ENCODE measurements around the gene TMEM82. TPM values are rescaled to one million over a fixed set of nuclear protein-coding genes. Genes with fewer than 3 reads are reported as not detected.

Gene TMEM82
- total RNA-seq (2021) (not detected in 2 replicates), Bru-seq, nascent RNA (not detected), BruChase-seq, experiment 1, labeled RNA remaining after a 2-hour chase (not detected), BruChase-seq, experiment 2, labeled RNA remaining after a 6-hour chase (percentile 11 among the genes with signal in this experiment)
- long read RNA-seq = 0 reads

DNA sequence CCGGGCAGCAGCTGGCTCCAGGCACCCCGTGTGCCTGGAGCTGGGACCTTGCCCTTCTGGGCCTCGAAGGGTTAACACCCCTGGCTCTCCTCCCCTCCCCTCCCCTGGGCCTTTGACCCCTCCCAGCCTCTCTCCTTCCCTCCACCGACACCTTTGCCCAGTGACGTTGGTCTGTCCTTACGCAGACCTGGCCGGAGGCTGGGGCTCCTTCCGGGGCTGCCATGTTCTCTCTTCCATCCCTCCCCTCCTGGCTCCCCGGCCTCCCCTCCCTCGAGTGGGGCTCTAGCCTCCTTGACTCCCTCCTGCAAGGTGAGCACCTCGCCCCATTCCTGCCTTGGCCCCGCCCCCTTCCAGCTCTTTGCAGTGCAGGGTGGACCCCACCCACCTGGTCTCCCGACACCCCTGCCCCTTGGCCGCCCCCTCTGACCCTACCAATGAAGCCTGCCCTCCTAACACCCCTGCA lies at the start of gene TMEM82:
Gene TMEM82 (plus strand): TSS at position 161 of the 463 bp plus-strand sequence. CDS start 61 bp downstream, at position 222.
- intact Hi-C loops (cut with micrococcal nuclease; ENCODE audit: unreplicated experiment) = loop anchor here (5.0 kb wide), 1 partner anchor 145 kb away; no protein-coding TSS in a partner anchor
- DNase-seq (ENCODE audit: low spot score) = no peak
- no peak within 1 kb of the TSS for H3K27ac ChIP-seq (ENCODE audit: low read depth, low read length, poor library complexity, severe bottlenecking)

GRCh38 chr1:15693371-15693770 lies 48.9 kb upstream of the TMEM82 start:
- no peaks in the 10 kb centered on the region for H3K4me1 ChIP-seq (ENCODE audit: insufficient read depth, low read length, poor library complexity, severe bottlenecking)
- BruUV-seq (replicated peaks) = no TSS peak
- no peaks in the 10 kb centered on the region for H3K9me3 ChIP-seq (ENCODE audit: low read depth, low read length, poor library complexity, severe bottlenecking)
- H3K27me3 ChIP-seq (replicated peaks; ENCODE audit: insufficient read depth, low read depth, low read length, poor library complexity) = no peaks in the 10 kb centered on the region
- TF ChIP-seq, protein P1, sequence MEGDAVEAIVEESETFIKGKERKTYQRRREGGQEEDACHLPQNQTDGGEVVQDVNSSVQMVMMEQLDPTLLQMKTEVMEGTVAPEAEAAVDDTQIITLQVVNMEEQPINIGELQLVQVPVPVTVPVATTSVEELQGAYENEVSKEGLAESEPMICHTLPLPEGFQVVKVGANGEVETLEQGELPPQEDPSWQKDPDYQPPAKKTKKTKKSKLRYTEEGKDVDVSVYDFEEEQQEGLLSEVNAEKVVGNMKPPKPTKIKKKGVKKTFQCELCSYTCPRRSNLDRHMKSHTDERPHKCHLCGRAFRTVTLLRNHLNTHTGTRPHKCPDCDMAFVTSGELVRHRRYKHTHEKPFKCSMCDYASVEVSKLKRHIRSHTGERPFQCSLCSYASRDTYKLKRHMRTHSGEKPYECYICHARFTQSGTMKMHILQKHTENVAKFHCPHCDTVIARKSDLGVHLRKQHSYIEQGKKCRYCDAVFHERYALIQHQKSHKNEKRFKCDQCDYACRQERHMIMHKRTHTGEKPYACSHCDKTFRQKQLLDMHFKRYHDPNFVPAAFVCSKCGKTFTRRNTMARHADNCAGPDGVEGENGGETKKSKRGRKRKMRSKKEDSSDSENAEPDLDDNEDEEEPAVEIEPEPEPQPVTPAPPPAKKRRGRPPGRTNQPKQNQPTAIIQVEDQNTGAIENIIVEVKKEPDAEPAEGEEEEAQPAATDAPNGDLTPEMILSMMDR (conservative IDR thresholded peaks at IDR 0.05; ENCODE audit: low read depth, low read length) = no peak
- no peak for TF ChIP-seq EZH2 (IDR thresholded peaks at IDR 0.05; ENCODE audit: borderline replicate concordance, low read depth, low read length, poor library complexity, severe bottlenecking)
- H3K36me3 ChIP-seq (ENCODE audit: insufficient read depth, low read length, poor library complexity, severe bottlenecking) = no peaks in the 10 kb centered on the region
- POLR2A ChIA-PET (ENCODE audit: low non-redundant PET) = no interaction called here
- no peak for DNase-seq (ENCODE audit: low spot score)
- intact Hi-C loops (cut with micrococcal nuclease; ENCODE audit: unreplicated experiment) = no loop called here
- CTCF ChIA-PET = no interaction called here
- no peak overlapping the region for H3K4me3 ChIP-seq (ENCODE audit: low read depth, low read length, poor library complexity, severe bottlenecking)
- H3K27ac ChIP-seq (ENCODE audit: low read depth, low read length, poor library complexity, severe bottlenecking) = no peak overlapping the region

More for the DNA sequence above, at the start of gene TMEM82:
- Histone ChIP-seq H3K27me3 (replicated peaks; ENCODE audit: insufficient read depth, low read depth, low read length, poor library complexity) (no peaks in the 10 kb centered on the region), H3K4me3 (ENCODE audit: low read depth, low read length, poor library complexity, severe bottlenecking) (no peak within 1 kb of the TSS), H3K4me1 (ENCODE audit: insufficient read depth, low read length, poor library complexity, severe bottlenecking) (no peaks in the 10 kb centered on the region), H3K9me3 (ENCODE audit: low read depth, low read length, poor library complexity, severe bottlenecking) (no peaks in the 10 kb centered on the region), H3K36me3 (ENCODE audit: insufficient read depth, low read length, poor library complexity, severe bottlenecking) (no peaks in the 10 kb centered on the region)
- TF ChIP-seq, protein P1 (conservative IDR thresholded peaks at IDR 0.05; ENCODE audit: low read depth, low read length) = no peak
- no peak for TF ChIP-seq EZH2 (IDR thresholded peaks at IDR 0.05; ENCODE audit: borderline replicate concordance, low read depth, low read length, poor library complexity, severe bottlenecking)
- CTCF ChIA-PET = interaction anchor here (1.5 kb wide), 1 partner anchor 146 kb away, joined by 9 read pairs; no protein-coding TSS in a partner anchor
- no TSS peak for BruUV-seq (replicated peaks)
- POLR2A ChIA-PET (ENCODE audit: low non-redundant PET) = interaction anchor here (0.6 kb wide), 1 partner anchor 390 kb away, joined by 4 read pairs; no protein-coding TSS in a partner anchor

DNA sequence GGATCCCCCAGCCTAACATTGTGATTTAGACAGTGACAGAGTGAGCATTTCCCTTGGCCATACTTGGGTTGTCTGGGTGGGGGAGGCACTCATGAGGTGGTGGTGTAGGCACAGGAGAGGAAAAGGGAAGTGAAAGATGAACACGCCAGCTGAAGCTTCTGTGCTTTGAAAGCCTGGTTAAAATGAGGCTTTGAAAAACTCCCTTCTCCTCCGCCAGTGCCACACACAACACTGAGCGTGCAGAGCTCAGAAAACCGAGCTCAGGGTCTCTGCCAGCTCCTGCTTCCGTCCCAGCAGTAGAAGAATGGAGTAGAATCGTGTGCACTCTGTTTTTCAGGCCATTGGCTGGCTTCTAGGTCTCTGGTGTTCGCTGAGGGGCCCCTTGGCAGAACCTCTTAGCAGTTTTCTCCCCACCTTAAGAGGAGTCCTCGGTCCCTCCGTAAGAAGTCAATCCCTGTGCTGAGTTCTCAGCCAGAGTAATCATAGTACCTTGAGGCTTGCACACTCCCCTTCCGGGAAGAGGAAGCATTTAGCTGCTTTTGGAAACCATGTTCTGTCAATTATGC lies 45.3 kb upstream of the TMEM82 start:
- POLR2A ChIA-PET (ENCODE audit: low non-redundant PET) = no interaction called here

More for the DNA sequence above, 45.3 kb upstream of the TMEM82 start:
- intact Hi-C loops (cut with micrococcal nuclease; ENCODE audit: unreplicated experiment) = no loop called here
- Histone ChIP-seq H3K27ac (ENCODE audit: low read depth, low read length, poor library complexity, severe bottlenecking) (no peak overlapping the region), H3K27me3 (replicated peaks; ENCODE audit: insufficient read depth, low read depth, low read length, poor library complexity) (no peaks in the 10 kb centered on the region), H3K4me3 (ENCODE audit: low read depth, low read length, poor library complexity, severe bottlenecking) (no peak overlapping the region), H3K36me3 (ENCODE audit: insufficient read depth, low read length, poor library complexity, severe bottlenecking) (no peaks in the 10 kb centered on the region), H3K4me1 (ENCODE audit: insufficient read depth, low read length, poor library complexity, severe bottlenecking) (no peaks in the 10 kb centered on the region), H3K9me3 (ENCODE audit: low read depth, low read length, poor library complexity, severe bottlenecking) (no peaks in the 10 kb centered on the region)
- CTCF ChIA-PET = no interaction called here
- TF ChIP-seq, protein P1 (conservative IDR thresholded peaks at IDR 0.05; ENCODE audit: low read depth, low read length) = no peak
- no peak for TF ChIP-seq EZH2 (IDR thresholded peaks at IDR 0.05; ENCODE audit: borderline replicate concordance, low read depth, low read length, poor library complexity, severe bottlenecking)
- DNase-seq (ENCODE audit: low spot score) = no peak
- no TSS peak for BruUV-seq (replicated peaks)

Measured in A673 (cell line).